ENCODE results near the gene FERMT2. TPM values are rescaled to one million over a fixed set of nuclear protein-coding genes. Genes with fewer than 3 reads are reported as not detected.

Gene FERMT2
- total RNA-seq, 1 donor from 2014 or later = 166 TPM

DNA sequence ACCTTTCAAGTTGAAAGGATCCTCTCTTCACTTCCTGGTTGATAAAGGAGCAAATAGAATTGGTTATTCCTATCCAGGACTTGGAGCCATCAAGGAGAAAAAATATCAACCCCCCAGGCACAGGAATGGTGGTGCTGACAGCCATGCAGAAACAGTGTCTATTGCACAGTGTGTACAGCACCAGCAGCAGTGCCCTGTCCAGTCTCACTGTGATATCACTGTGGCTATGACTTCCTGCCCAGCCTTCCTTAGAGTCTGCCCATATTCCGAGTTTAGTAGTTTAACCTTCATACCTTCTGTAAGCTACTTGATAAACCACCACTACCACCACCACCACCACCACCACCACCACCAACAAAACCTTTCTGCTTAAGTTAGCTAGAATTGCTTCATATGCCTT, 45.1 kb upstream of the FERMT2 start:
- Histone ChIP-seq H3K9ac (no peak overlapping the region), H4K20me1 (ENCODE audit: low read depth) (no peaks in the 10 kb centered on the region), H3K4me3 (no peak overlapping the region), H3K27me3 (no peaks in the 10 kb centered on the region), H3K79me2 (ENCODE audit: low read depth) (no peaks in the 10 kb centered on the region), H2AFZ (replicated peaks) (no peak overlapping the region), H3K4me2 (no peak overlapping the region), H3K9me3 (ENCODE audit: low read depth) (no peaks in the 10 kb centered on the region), H3K27ac (no peak overlapping the region), H3K36me3 (no peaks in the 10 kb centered on the region), H3F3A (ENCODE audit: low read depth) (no peaks in the 10 kb centered on the region), H3K4me1 (no peaks in the 10 kb centered on the region)
- Mint-ChIP-seq H3K4me1 (no peaks in the 10 kb centered on the region), H3K27me3 (ENCODE audit: insufficient read depth, low read depth) (no peaks in the 10 kb centered on the region), H3K27ac (no peak overlapping the region), H3K4me3 (no peak overlapping the region), H3K36me3 (no peaks in the 10 kb centered on the region), H3K9me3 (no peaks in the 10 kb centered on the region)
- no peak for DNase-seq (ENCODE audit: low spot score)
- TF ChIP-seq EZH2phosphoT487 (IDR thresholded peaks at IDR 0.05) = no peak
- TF ChIP-seq EZH2 (IDR thresholded peaks at IDR 0.05) = no peak
- TF ChIP-seq, protein P1, sequence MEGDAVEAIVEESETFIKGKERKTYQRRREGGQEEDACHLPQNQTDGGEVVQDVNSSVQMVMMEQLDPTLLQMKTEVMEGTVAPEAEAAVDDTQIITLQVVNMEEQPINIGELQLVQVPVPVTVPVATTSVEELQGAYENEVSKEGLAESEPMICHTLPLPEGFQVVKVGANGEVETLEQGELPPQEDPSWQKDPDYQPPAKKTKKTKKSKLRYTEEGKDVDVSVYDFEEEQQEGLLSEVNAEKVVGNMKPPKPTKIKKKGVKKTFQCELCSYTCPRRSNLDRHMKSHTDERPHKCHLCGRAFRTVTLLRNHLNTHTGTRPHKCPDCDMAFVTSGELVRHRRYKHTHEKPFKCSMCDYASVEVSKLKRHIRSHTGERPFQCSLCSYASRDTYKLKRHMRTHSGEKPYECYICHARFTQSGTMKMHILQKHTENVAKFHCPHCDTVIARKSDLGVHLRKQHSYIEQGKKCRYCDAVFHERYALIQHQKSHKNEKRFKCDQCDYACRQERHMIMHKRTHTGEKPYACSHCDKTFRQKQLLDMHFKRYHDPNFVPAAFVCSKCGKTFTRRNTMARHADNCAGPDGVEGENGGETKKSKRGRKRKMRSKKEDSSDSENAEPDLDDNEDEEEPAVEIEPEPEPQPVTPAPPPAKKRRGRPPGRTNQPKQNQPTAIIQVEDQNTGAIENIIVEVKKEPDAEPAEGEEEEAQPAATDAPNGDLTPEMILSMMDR (IDR thresholded peaks at IDR 0.05) = no peak

DNA sequence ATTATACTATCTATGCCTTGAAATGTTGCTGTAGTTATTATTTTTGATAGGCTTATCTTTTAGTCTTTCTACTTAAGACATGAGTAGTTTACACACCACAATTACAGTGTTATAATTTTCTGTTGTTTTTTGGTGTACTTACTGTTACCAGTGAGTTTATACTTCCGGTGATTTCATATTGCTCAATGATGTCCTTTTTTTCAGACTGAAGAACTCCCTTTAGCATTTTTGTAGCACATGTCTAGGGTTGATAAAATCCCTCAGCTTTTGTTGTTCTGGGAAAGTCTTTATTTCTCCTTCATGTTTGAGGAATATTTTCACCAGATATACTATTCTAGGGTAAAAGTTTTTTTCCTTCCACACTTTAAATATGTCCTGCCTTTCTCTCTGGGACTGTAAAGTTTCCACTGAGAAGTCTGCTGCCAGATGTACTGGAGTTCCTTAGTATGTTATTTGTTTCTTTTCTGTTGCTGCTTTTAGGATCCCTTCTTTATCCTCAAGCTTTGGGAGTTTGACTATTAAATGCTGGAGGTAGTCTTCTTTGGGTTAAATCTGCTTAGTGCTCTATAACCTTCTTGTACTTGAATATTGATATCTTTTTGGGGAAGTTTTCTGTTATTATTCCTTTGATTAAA, 41.5 kb upstream of the FERMT2 start:
- Mint-ChIP-seq H3K27ac (no peak overlapping the region), H3K4me1 (no peaks in the 10 kb centered on the region), H3K4me3 (no peak overlapping the region), H3K9me3 (no peaks in the 10 kb centered on the region), H3K27me3 (ENCODE audit: insufficient read depth, low read depth) (no peaks in the 10 kb centered on the region), H3K36me3 (no peaks in the 10 kb centered on the region)
- no peak overlapping the region for H3K27ac ChIP-seq
- H3K4me1 ChIP-seq = no peaks in the 10 kb centered on the region
- no peaks in the 10 kb centered on the region for H3K36me3 ChIP-seq
- no peak overlapping the region for H3K9ac ChIP-seq
- no peaks in the 10 kb centered on the region for H3K27me3 ChIP-seq
- DNase-seq (ENCODE audit: low spot score) = no peak
- TF ChIP-seq EZH2 (IDR thresholded peaks at IDR 0.05) (no peak), EZH2phosphoT487 (IDR thresholded peaks at IDR 0.05) (no peak)
- TF ChIP-seq, protein P1 (IDR thresholded peaks at IDR 0.05) = no peak
- no peak overlapping the region for H2AFZ ChIP-seq (replicated peaks)
- no peaks in the 10 kb centered on the region for H3F3A ChIP-seq (ENCODE audit: low read depth)
- no peaks in the 10 kb centered on the region for H3K9me3 ChIP-seq (ENCODE audit: low read depth)
- no peaks in the 10 kb centered on the region for H3K79me2 ChIP-seq (ENCODE audit: low read depth)
- H3K4me3 ChIP-seq = no peak overlapping the region
- H3K4me2 ChIP-seq = no peak overlapping the region
- no peaks in the 10 kb centered on the region for H4K20me1 ChIP-seq (ENCODE audit: low read depth)

DNA sequence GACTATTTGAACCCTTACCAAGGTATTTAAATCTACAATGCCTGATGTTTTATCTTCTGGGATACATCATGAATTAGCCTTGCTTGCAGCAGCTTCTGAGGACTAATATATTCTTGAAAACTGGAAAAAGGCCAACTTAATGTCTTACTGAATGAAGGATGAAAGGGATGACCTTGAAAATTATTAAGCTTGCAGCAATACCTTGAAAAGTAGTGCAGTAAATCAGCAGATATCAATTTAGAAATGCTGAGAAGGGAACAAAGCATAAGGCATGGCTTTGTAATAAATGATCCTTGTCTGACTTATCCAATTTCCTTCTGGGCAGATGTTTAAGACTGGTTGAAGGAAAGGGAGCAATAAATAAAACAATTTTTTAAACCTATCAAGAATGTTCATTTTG, 37.3 kb upstream of the FERMT2 start:
- Mint-ChIP-seq H3K27me3 (ENCODE audit: insufficient read depth, low read depth) (peaks cover 3% of the 10 kb centered on the region), H3K27ac (no peak overlapping the region), H3K4me3 (no peak overlapping the region)

More for the DNA sequence above, 37.3 kb upstream of the FERMT2 start:
- H3K4me1 ChIP-seq = no peaks in the 10 kb centered on the region
- H2AFZ ChIP-seq (replicated peaks) = no peak overlapping the region
- Mint-ChIP-seq H3K4me1 (no peaks in the 10 kb centered on the region), H3K9me3 (no peaks in the 10 kb centered on the region), H3K36me3 (no peaks in the 10 kb centered on the region)
- H3K4me2 ChIP-seq = no peak overlapping the region
- no peak overlapping the region for H3K4me3 ChIP-seq
- H3K27ac ChIP-seq = no peak overlapping the region
- no peaks in the 10 kb centered on the region for H3K79me2 ChIP-seq (ENCODE audit: low read depth)
- no peak overlapping the region for H3K9ac ChIP-seq
- no peaks in the 10 kb centered on the region for H3K27me3 ChIP-seq
- TF ChIP-seq EZH2phosphoT487 (IDR thresholded peaks at IDR 0.05) = no peak
- TF ChIP-seq EZH2 (IDR thresholded peaks at IDR 0.05) = no peak
- TF ChIP-seq, protein P1 (IDR thresholded peaks at IDR 0.05) = no peak
- H3K9me3 ChIP-seq (ENCODE audit: low read depth) = no peaks in the 10 kb centered on the region
- H3K36me3 ChIP-seq = no peaks in the 10 kb centered on the region
- no peak for DNase-seq (ENCODE audit: low spot score)
- H4K20me1 ChIP-seq (ENCODE audit: low read depth) = no peaks in the 10 kb centered on the region
- no peaks in the 10 kb centered on the region for H3F3A ChIP-seq (ENCODE audit: low read depth)

All from neural progenitor cell (in vitro differentiated cells).